ENCODE data around the gene DPRX.

DPRX gene

GRCh38 chr19:53642381-53643099 is 10.7 kb downstream of the DPRX start:
- no peak for DNase-seq (ENCODE audit: low read depth in 1 of 2, low spot score in 1 of 2)
- no peak overlapping the region for H3K27ac ChIP-seq (replicated peaks)
- H3K4me3 ChIP-seq (replicated peaks; ENCODE audit: insufficient read depth, low read length), result no peak overlapping the region
- TF ChIP-seq CTCF (IDR thresholded peaks at IDR 0.05; ENCODE audit: insufficient read depth, low read length), result no peak
- no peak for TF ChIP-seq GABPA (IDR thresholded peaks at IDR 0.05; ENCODE audit: low read depth)
- TF ChIP-seq POLR2AphosphoS5 (IDR thresholded peaks at IDR 0.05; ENCODE audit: low read depth), result no peak
- no peaks in the 10 kb centered on the region for H3K27me3 ChIP-seq (ENCODE audit: insufficient read depth, poor library complexity, severe bottlenecking)

GRCh38 chr19:53644061-53644816 is 12.4 kb downstream of the DPRX start:
- DNase-seq (ENCODE audit: low read depth in 1 of 2, low spot score in 1 of 2), result no peak
- TF ChIP-seq POLR2AphosphoS5 (IDR thresholded peaks at IDR 0.05; ENCODE audit: low read depth) (no peak), GABPA (IDR thresholded peaks at IDR 0.05; ENCODE audit: low read depth) (no peak), CTCF (IDR thresholded peaks at IDR 0.05; ENCODE audit: insufficient read depth, low read length) (no peak), SPI1 (IDR thresholded peaks at IDR 0.05; ENCODE audit: borderline replicate concordance, low read depth) (no peak)
- TF ChIP-seq, protein P1, sequence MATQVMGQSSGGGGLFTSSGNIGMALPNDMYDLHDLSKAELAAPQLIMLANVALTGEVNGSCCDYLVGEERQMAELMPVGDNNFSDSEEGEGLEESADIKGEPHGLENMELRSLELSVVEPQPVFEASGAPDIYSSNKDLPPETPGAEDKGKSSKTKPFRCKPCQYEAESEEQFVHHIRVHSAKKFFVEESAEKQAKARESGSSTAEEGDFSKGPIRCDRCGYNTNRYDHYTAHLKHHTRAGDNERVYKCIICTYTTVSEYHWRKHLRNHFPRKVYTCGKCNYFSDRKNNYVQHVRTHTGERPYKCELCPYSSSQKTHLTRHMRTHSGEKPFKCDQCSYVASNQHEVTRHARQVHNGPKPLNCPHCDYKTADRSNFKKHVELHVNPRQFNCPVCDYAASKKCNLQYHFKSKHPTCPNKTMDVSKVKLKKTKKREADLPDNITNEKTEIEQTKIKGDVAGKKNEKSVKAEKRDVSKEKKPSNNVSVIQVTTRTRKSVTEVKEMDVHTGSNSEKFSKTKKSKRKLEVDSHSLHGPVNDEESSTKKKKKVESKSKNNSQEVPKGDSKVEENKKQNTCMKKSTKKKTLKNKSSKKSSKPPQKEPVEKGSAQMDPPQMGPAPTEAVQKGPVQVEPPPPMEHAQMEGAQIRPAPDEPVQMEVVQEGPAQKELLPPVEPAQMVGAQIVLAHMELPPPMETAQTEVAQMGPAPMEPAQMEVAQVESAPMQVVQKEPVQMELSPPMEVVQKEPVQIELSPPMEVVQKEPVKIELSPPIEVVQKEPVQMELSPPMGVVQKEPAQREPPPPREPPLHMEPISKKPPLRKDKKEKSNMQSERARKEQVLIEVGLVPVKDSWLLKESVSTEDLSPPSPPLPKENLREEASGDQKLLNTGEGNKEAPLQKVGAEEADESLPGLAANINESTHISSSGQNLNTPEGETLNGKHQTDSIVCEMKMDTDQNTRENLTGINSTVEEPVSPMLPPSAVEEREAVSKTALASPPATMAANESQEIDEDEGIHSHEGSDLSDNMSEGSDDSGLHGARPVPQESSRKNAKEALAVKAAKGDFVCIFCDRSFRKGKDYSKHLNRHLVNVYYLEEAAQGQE (IDR thresholded peaks at IDR 0.05; ENCODE audit: insufficient replicate concordance, low read depth), result no peak
- no peak overlapping the region for H3K4me3 ChIP-seq (replicated peaks; ENCODE audit: insufficient read depth, low read length)
- no peak overlapping the region for H3K27ac ChIP-seq (replicated peaks)
- no peaks in the 10 kb centered on the region for H3K27me3 ChIP-seq (ENCODE audit: insufficient read depth, poor library complexity, severe bottlenecking)

DNA sequence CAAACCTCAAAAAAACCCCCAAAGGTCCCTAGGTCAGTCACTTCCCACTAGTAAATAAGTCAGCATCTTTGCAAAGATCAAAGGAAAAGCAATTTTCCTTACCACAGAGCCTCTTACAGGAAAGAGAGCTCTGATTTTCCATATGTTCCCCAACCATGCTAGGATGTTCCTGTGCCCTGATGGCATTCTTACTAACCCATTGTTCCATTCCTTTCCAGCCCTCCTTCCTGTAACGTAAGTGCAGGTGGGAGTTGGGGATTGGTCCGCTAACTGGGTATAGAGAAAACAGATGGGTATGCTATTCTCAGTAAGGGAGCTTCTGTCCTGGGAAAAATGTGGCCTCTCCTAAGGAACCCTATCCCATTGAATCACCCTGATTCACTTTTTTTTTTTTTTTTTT is 14.3 kb downstream of the DPRX start:
- Histone ChIP-seq H3K4me3 (replicated peaks; ENCODE audit: insufficient read depth, low read length) (no peak overlapping the region), H3K27me3 (ENCODE audit: insufficient read depth, poor library complexity, severe bottlenecking) (no peaks in the 10 kb centered on the region), H3K27ac (replicated peaks) (no peak overlapping the region)
- no peak for DNase-seq (ENCODE audit: low read depth in 1 of 2, low spot score in 1 of 2)
- TF ChIP-seq CTCF (IDR thresholded peaks at IDR 0.05; ENCODE audit: insufficient read depth, low read length), result no peak

DNA sequence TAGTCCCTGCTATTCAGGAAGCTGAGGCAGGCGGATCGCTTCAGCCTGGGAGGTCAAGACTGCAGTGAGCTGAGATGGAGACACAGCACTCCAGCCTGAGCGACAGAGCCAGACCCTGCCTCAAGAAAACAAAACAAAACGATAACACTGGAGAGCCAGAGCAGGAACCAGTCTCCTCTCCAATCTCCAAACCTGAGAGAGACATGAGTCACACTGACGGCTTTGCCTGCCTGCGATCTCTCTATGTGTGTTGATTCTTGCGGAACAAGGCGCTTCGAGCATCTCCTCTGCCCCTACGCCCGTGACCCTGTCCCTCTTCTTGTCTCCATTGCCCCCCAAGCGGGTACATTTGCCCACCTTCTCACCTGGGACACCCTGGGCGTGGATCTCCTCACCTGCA is 15.6 kb downstream of the DPRX start:
- Histone ChIP-seq H3K27me3 (ENCODE audit: insufficient read depth, poor library complexity, severe bottlenecking) (no peaks in the 10 kb centered on the region), H3K27ac (replicated peaks) (no peak overlapping the region), H3K4me3 (replicated peaks; ENCODE audit: insufficient read depth, low read length) (no peak overlapping the region)
- no peak for DNase-seq (ENCODE audit: low read depth in 1 of 2, low spot score in 1 of 2)
- TF ChIP-seq SPI1 (IDR thresholded peaks at IDR 0.05; ENCODE audit: borderline replicate concordance, low read depth) (no peak), CTCF (IDR thresholded peaks at IDR 0.05; ENCODE audit: insufficient read depth, low read length) (no peak), GABPA (IDR thresholded peaks at IDR 0.05; ENCODE audit: low read depth) (no peak), POLR2AphosphoS5 (IDR thresholded peaks at IDR 0.05; ENCODE audit: low read depth) (no peak)
- TF ChIP-seq, protein P1 (IDR thresholded peaks at IDR 0.05; ENCODE audit: insufficient replicate concordance, low read depth), result no peak
